NK-92 treated with Interleukin-12 subunit alpha and Interleukin-12 subunit beta, amount 100 ng/mL, for 24 hours (cell line): ENCODE measurements around the gene ATP2A2.
"Not testable (repeated sequence)": the region's sequence is repeated elsewhere in the genome, so short reads cannot be mapped to it uniquely, and the experiment has no call there.

Source experiments
- DNase-seq: peaks from one replicate; lab custom pipeline; 2025; lab: John Stamatoyannopoulos, UW

The ATP2A2 gene

DNA sequence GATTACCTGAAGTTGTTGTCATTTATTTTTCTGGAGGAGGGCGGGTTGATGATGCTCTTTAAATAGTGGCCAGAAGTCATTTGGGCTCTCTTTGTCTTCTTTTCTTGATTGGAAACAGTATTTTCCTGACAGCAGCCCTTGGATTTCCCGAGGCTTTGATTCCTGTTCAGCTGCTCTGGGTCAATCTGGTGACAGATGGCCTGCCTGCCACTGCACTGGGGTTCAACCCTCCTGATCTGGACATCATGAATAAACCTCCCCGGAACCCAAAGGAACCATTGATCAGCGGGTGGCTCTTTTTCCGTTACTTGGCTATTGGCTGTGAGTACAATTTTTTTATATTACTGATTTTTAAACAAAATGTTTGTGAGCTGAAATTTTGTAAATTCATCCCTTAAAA is 62.1 kb downstream of the ATP2A2 start:
- no peak for DNase-seq

DNA sequence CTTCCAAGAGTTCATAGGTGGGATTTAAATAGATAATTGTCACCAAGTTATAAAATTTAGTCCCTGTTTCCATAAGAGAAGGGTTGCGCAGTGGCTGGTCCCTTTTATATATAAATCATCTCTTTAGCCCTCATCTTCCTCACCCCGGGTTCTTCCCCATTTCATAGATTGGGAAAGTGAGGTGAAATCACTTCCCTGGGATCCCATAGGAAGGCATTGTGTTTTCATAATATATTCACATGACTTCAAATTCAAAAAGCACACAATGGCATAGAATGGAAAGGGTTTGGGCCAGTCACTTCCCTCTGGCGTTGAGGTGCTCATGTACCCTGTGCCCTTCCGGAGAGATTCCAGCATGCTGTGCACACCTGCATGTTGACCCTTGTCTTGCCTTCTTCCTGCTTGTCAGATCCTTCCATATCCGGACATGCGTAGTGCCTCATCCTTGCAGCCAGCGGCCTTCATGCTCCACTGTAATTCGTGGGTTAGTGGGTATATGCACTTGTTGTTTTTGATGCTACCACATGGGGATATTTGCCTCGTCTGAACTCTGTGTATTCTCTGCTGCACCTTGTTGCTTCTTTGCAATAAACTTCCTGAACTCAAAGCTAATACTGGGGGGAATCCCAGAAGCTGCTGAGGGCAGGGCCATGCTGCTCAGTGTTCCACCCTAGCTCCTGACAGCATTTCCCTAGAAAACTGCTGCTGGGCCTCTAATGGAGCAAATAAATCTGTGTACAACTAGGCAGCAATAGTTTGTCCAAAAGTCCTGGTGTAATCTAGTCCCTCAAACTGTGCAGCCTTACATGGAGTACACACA is 62.9 kb downstream of the ATP2A2 start:
- DNase-seq: no peak

DNA sequence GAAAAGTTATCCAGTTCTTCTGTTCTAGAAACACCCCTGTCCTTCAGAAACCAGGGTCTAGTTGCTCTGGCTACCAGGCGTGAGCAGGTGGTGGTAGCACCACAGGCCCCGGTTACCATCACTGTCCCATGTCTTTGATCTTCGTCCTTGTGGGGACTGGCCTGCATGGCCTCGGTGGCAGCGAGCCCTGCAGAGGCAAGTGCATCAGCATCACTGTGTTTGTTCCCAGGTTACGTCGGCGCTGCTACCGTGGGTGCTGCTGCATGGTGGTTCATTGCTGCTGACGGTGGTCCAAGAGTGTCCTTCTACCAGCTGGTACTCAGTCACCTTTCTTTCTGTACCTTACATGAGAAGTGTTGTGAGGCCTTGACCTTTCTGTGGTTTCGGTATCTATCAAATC is 63.6 kb downstream of the ATP2A2 start:
- DNase-seq: no peak

DNA sequence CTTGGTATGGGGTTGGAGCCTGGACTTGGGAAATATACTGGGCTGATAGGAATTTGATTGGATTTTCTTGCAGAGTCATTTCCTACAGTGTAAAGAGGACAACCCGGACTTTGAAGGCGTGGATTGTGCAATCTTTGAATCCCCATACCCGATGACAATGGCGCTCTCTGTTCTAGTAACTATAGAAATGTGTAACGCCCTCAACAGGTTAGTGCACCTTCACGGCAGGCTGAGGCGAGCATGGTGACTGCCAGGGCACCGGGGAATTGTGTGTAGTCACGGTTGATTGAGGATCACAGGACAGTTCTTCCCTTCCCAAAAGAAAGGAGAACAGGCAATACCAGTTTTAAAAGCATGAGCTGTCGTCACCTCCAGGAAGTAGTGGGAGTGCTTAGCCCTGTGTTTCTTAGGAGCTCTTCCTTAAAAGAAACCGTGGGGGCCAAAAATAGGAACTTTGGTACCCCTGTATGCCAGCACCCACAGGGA is 64.2 kb downstream of the ATP2A2 start:
- no peak for DNase-seq

DNA sequence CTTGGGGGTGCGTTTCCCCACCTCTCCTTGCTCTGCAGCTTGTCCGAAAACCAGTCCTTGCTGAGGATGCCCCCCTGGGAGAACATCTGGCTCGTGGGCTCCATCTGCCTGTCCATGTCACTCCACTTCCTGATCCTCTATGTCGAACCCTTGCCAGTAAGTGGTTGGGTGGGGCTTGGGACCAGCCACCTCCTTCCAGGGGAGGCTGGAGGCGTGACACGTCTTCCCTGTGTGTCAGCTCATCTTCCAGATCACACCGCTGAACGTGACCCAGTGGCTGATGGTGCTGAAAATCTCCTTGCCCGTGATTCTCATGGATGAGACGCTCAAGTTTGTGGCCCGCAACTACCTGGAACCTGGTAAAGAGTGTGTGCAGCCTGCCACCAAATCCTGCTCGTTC is 64.9 kb downstream of the ATP2A2 start:
- DNase-seq: no peak

DNA sequence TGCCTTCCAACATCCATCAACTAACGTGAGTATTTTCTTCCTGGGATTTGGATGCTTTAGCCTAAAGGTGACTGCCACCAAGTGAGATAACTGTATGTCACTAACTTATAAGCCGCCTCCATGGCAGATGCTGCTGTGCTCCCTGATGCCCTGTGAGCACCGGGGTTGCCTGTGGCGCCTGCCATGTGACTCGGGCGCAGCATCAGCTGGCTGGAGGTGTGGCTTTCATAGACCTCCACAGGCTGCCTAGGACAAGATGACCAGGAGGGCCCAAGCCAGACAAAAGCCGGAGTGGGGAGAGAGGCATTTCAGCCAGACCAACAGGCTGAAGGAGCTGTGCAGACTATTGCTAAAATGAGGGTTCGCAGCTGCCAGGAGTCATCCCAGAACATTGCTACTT is 66.7 kb downstream of the ATP2A2 start:
- no peak for DNase-seq

DNA sequence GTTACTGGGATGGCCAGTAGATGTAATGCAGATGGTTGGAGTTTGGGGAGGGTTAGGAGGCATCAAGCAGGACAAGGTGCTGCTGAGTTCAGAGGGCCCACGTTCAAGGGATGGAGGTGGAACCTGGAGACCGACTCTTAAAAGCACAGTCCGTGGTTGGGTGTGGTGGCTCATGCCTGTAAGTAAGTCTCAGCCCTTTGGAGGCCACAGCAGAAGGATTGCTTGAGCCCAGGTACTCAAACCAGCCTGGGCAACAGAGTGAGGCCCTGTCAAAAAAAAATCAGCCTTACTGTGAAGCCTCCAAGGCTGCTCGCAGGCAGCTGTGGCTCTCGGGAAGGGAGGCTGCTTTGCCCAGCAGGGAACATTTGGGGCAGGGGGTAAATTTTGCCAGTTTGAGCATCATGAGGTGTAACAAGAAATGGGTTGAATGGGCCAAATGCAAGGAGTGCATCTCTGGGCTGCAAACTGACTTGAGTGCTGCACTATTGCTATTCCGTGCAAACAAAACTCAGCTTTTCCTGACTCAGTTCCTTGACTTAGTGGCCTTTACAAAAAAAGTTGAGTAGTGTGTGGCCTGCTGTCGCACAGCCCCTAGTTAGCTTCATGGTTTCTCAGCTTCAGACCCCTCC is 67.5 kb downstream of the ATP2A2 start:
- DNase-seq: no peak

DNA sequence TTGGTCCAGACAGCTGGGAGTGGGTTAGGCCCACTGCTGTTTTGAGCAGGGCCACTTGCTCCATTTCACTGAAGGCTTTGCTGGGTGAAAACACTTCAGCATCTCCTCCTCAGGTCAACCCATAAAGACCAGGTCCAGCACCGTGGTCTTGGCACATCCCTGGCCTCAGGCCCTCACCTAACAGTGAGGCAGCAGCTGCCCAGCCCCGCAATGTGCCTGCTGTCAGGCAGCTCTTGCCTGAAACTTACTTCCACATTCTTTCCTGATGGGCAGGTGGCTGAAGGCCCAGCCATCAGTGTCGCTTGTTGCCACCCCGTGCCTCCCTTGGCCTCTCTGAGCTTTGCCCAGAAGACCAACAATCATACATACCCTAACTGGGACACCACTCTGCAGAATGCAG is 68.0 kb downstream of the ATP2A2 start:
- no peak for DNase-seq

DNA sequence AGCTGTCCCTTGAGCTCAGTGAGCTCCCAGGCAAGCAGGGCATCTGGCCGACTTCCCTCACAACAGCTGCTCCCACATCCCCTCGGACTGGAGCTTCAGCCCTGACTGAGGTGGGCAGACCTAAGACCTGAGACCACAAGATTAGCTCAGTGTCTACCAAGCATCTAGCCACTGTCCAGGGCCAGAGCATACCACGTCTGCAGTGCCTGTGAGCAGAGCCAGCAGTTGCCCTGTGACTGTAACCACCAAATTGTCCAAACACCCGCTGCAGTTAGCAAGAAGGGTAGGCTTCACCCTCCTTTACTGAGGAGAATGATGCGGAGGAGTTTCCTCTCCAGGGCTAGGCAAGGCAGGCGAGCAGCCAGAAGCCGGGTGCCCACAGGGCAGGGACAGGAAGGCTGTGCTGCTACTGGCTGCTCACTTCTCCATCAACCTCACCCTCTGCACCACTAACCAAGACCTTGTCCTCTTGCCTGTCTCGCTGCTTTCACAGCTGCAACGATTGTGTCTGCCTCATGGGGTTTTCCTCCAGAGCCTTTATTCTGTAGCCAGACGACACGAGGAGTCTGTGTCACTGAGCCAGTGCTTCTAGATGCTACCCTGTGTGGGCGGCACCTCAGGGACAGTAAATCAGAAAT is 68.6 kb downstream of the ATP2A2 start:
- DNase-seq: no peak

DNA sequence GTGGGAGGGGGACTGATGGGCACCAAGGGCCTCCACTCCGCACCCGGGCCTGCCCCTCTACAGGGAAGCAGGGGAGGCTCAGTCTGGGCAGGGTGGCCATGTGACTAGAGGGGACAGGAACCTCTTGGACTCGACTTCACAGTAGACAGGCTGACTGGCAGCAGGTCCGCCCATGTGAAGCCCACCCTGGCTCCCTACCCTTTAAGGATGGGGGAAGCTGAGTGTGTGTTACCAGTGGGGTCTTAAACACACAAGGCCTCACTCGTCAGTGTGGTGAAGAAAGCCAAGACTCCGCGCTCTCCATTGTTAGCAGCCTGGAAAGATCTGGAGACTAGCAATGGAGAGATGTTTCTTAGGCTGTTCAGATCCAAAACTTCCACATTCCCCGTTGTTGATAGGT is 70.1 kb downstream of the ATP2A2 start:
- DNase-seq: no peak

DNA sequence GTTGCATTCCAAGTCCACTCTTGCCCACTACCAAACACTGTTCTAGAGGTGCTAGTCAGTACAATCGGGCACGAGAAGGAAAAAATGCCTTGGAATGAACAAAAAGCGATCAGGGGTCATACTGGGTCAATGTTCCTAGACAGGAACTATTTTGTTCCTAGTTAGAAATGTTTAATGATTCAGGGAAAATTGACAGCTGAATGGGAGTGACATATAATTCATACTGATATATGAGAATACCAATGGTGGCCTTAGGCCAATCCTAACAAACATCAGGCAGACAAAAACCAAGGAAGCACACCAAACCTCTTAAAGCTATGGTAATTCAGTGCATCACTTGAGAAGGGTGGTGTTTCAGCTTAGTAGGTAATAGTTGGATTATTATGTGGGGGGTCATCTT is 71.4 kb downstream of the ATP2A2 start:
- no peak for DNase-seq

DNA sequence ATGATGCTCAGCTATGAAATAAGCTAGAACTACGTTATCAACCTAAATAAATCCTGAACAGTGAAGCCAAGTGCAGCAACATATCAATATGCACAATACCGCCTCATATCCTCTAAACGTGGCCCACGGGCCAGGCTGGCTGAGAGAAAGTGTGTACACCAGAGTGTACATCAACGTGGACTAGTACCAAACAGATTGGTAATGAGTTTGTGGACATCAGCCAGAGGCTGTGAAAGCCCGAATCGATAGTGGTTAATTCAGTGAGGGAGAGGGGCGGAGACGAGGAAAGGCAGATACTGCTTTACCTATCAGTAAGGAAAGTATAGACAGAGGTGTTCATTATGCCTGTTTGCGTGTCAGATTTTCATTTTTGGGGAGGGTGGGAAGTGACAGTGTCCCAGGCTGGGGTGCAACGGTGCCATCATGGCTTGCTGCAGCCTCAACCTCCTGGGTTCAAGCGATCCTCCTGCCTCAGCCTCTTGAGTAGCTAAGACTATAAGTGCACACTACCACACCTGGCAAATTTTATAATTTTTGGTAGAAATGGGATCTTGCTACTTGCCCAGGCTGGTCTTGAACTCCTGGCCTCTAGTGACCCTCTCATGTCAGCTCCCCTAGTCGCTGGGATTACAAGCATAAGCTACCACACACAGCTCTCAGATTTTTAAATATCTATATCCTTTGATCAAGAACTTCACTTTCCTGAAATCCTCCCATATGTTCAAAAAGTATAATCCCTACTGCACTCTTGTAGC is 72.3 kb downstream of the ATP2A2 start:
- no peak for DNase-seq

DNA sequence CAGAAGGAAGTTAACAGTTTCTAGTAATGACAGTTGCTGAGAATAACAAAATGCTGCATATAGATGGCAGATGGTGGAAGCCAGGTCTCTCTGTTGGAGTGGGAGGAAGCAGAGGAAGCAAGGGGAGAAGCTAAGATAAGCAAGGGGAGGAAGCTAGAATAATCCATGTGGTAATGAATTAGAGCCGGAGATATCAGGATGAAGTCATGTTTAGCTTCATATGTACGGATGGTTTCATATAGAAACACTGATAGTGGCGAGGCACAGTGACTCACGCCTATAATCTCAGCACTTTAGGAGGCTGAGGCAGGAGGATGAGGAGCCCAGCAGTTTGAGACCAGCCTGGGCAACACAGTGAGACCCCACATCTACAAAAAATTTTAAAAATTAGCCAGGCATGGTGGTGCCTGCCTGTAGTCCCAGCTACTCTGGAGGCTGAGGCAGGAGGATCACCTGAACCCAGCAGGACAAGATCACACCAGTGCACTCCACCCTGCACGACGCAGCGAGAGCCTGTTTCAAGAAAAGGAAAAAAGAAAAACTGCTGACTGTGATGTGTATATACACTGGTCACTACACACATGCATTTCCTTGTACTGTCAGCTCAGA is 73.2 kb downstream of the ATP2A2 start:
- no peak for DNase-seq

DNA sequence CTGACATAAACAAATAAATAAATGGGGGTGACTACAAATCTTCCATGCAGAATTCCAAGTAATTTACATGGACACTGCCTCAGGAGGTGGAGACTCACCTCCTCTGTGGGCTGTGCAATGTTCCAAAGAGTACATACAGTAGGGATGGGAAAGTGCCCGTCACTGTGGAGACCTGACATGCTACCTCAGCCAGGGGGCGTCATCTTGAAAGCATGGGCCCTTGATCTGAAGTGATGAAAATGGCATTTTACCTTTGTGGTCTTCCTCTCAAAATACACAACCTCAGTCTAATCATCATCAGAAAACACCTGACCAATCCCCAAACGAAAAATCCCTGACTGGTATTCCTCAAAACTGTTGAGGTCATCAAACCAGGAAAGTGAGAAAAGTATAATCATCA is 74.0 kb downstream of the ATP2A2 start:
- no peak for DNase-seq

DNA sequence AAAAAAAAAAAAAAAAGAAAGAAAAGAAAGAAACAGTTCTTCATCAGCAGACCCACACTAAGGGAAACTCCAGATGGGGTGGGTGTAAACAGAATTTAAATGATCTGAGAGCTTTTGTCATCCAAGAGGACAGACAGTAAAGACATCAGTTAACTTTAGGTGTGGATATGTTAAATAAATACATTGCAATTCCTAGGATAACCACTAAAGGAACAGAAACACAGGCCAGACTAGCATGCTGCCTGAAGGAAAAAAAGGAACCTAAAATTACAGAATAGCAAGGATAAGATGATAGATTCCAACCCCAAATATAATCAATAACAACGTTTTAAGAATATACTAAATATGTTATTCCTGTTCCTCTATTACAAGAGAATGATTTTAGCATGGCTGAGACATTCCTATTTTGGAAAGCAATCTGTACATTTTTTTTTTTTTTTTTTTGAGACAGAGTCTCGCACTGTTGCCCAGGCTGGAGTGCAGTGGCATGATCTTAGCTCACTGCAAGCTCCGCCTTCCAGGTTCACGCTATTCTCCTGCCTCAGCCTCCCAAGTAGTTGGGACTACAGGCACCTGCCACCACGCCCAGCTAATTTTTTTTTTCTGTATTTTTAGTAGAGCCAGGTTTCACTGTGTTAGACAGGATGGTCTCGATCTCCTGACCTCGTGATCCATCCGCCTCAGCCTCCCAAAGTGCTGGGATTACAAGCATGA is 77.5 kb downstream of the ATP2A2 start:
- not testable (repeated sequence) for DNase-seq

DNA sequence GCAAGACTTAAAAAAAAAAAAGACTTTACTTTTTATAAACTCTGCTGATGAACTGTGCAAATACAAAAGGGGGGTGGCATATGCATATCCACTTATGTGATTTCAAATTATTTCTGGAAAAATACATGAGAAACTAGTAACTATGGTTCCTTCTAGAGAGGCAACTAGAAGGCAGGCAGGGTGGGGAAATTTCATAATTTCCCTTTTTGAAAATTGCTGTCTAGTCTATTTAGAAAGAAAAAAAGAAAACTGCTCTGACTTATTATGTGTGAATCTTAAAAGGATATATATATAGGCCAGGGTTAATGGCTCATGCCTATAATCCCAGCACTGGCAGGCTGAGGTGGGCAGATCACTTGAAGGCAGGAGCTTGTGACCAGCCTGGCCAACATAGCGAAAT is 80.2 kb downstream of the ATP2A2 start:
- no peak for DNase-seq

DNA sequence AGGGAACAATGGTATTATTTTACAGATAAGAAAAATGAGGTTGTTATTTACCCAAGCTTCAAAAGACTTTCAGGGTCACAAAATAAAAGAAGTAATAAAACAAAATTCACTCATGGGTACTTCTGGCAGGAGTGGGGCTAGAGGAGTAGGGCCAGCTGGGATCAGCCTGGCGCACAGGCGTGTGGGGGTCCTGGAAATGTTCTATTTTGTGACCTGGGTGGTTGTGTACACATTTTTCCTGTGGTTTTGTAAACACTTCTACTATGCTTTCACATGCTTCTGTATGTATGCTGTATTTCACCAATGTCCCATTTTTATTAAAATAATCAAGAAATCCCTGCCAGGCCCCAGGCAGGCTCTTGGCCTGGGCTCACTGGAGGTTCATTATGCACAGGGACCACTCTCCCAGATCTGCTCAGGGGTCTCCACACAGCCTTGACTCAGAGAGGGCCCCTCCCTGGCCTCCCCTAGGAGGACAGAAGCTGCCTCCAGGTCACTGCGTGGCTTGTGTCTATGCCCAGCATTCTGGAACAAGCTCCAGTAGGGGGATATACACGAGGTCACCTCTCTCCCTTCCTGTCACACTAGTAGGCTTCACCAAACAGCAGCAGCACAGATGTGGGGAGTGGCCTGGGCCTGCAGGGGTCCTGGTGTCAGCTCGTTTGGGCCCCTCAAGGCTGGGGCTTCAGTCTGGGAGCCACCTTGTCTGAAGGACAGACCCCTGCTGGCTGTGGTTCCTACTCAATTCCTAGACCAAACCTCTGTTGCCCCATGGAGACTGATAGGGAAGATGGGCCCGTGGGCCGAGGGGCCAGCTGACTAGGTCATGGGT is 84.7 kb downstream of the ATP2A2 start:
- no peak for DNase-seq

DNA sequence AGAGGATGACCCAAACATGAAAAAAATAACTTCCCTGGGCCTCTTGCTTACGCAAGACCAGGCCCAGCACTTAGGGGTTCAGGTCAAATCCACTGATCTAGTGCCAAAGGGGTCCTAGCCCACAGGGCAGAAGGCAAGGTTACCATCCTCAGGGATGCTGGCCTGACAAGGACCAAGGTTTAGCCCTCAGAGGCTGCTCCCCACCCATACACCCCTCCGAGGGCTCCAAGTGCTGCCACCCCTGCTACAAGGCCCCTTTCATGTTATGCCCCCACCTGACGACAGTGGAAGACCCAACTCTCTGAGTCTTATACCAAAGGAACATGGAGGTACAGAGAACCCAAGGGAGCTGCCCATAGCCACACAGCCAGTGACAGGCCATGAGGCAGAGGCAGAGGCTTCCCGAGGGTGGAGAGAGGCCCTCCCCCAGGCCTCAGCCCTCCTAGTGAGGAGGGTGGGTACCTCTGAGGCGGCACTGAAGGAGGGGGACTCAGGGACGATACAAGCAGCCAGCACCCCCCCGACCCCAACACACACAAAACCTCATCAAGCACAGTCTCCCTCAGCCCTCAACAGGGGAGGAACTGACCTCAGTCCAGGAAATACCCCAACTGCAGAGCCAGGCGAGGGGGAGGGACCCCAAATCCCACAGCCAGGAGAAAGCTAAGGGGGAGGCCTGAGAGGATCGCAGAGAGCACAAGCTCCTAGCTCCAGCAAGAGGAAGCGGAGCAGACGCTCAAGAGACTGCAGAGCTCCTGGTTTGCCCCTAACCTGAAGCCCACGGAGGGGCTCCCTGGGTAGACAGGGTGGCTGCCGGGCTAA is 85.5 kb downstream of the ATP2A2 start:
- DNase-seq: no peak

DNA sequence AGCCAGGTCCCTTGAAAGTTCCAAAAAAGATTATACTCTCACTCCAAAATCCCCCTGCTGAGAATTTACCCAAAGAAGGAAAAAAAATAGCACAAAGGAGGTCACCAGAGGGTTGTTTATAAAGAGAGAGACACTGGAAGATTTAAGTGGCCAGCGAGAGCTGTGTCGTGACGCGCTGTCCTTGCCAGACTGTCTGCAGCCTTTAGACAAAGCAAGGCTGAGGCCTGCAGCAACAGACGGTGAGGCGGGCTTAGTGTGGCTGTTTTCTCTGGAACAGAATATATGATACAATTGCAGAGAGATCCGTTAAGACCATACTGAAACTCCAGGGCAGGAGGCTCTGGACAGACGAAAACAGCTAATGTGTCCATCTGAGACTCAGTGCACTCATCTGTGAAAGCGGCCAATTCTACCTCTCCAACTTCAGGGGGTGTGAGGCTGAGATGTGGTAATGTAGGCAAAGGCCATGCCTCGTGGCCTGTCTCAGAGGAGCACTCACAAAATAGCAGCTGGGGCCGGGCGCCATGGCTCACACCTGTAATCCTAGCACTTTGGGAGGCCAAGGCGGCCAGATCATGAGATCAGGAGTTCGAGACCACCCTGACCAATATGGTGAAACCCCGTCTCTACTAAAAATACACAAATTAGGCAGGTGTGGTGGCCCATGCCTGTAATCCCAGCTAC is 86.3 kb downstream of the ATP2A2 start:
- DNase-seq: no peak
